A549 (cell line): ENCODE data around the gene OR13C2. TPM values are rescaled to one million over a fixed set of nuclear protein-coding genes. Genes with fewer than 3 reads are reported as not detected.

Source experiments
- ATAC-seq, 2 experiments: fragments of 200-7000 bp in 1 of 2; fragments of >200 bp in 1 of 2; cut with Nextera tagmentation in 1 of 2; cut with Tn5 transposase in 1 of 2; 3 replicates each; pipeline versions ENCODE4 v1.8.0 to v1.9.1; 2018 to 2020; ENCODE audit warnings: mild to moderate bottlenecking in 1 of 2, moderate library complexity in 1 of 2
- CTCF ChIA-PET: fragments of 300-600 bp; sonication (Branson Sonifier 250); formaldehyde crosslinking; extraction: SDS; loops from one replicate; lab custom pipeline; 2021; ENCODE audit warnings: antibody characterized with exemption, inconsistent platforms; lab: Yijun Ruan, JAX
- POLR2A ChIA-PET: fragments of 350-600 bp; formaldehyde crosslinking; extraction: SDS; loops from one replicate; lab custom pipeline; 2021; ENCODE audit warnings: antibody characterized with exemption, inconsistent platforms; lab: Yijun Ruan, JAX
- DNase-seq, 2 experiments: peaks; one replicate each; pipeline versions ENCODE4 v3.0.0 to v3.0.0-alpha.2; 2011 to 2016; ENCODE audit warnings: low read depth in 1 of 2, low spot score in 1 of 2
- FAIRE-seq: peaks from 2 replicates; lab custom pipeline; 2011; peaks lifted over from hg19 to GRCh38; lab: Jason Lieb, UNC
- H3K27ac ChIP-seq, 2 experiments: fragments of >200 bp; sonication (Bioruptor Twin); formaldehyde crosslinking; 3 replicates each; pipeline ENCODE4 v1.5.1; 2016 to 2017
- H3K4me1 ChIP-seq: fragments of >200 bp; sonication (Bioruptor Twin); formaldehyde crosslinking; 3 replicates; pipeline ENCODE4 v1.6.1; 2016
- H3K4me2 ChIP-seq: fragments of >200 bp; sonication (Bioruptor Twin); formaldehyde crosslinking; 3 replicates; pipeline ENCODE4 v1.6.1; 2016
- H3K4me3 ChIP-seq: fragments of >200 bp; sonication (Bioruptor Twin); formaldehyde crosslinking; 3 replicates; pipeline ENCODE4 v1.5.1; 2016
- H3K9me3 ChIP-seq: fragments of >200 bp; sonication (Bioruptor Twin); formaldehyde crosslinking; 3 replicates; pipeline ENCODE4 v1.6.1; 2016
- ATOH8 ChIP-seq: fragments of 250-450 bp; sonication (Bioruptor Pico); IDR thresholded peaks from 2 replicates; pipeline ENCODE4 v1.5.0; 2020; ENCODE audit warnings: low read depth, mild to moderate bottlenecking, moderate library complexity
- CEBPB ChIP-seq, 2 experiments: fragments of >200 bp in 1 of 2; sonication (Bioruptor Twin) in 1 of 2; formaldehyde crosslinking in 1 of 2; IDR thresholded peaks; 2 replicates each; pipeline ENCODE4 v1.6.1; 2012 to 2016
- CTCF ChIP-seq: fragments of >200 bp; sonication (Bioruptor Twin); formaldehyde crosslinking; IDR thresholded peaks from 3 replicates; pipeline ENCODE4 v1.5.1; 2016
- E2F6 ChIP-seq: IDR thresholded peaks from 2 replicates; pipeline ENCODE4 v1.6.1; 2012; ENCODE audit warnings: low read depth, borderline replicate concordance
- ELK1 ChIP-seq: fragments of 150-350 bp; IDR thresholded peaks from 2 replicates; pipeline ENCODE4 v1.6.1; 2014; ENCODE audit warnings: low read depth, mild to moderate bottlenecking, low read length
- FOXS1 ChIP-seq: fragments of 250-450 bp; sonication (Bioruptor Pico); IDR thresholded peaks from 2 replicates; pipeline ENCODE4 v1.5.0; 2020; ENCODE audit warnings: mild to moderate bottlenecking, moderate library complexity
- GATA3 ChIP-seq: IDR thresholded peaks from 2 replicates; pipeline ENCODE4 v1.6.1; 2012; ENCODE audit warnings: borderline replicate concordance
- HMGXB4 ChIP-seq: fragments of 250-450 bp; sonication (Bioruptor Pico); IDR thresholded peaks from 2 replicates; pipeline ENCODE4 v1.5.0; 2021; ENCODE audit warnings: mild to moderate bottlenecking, moderate library complexity, borderline replicate concordance
- HOXA7 ChIP-seq: fragments of 250-450 bp; sonication (Bioruptor Pico); IDR thresholded peaks from 2 replicates; pipeline ENCODE4 v1.5.0; 2020; ENCODE audit warnings: mild to moderate bottlenecking, moderate library complexity
- KDM1A ChIP-seq: fragments of 200-600 bp; sonication (generic); IDR thresholded peaks from 2 replicates; pipeline ENCODE4 v1.6.1; 2016; ENCODE audit warnings: low read depth, mild to moderate bottlenecking
- KDM5A ChIP-seq: fragments of 200-600 bp; sonication (generic); IDR thresholded peaks from 2 replicates; pipeline ENCODE4 v1.6.1; 2016; ENCODE audit warnings: antibody characterized with exemption, mild to moderate bottlenecking
- MAFK ChIP-seq: fragments of 450-650 bp; IDR thresholded peaks from 2 replicates; pipeline ENCODE4 v1.6.1; 2014; ENCODE audit not compliant: partially characterized antibody
- MAX ChIP-seq: IDR thresholded peaks from 2 replicates; pipeline ENCODE4 v1.6.1; 2012
- MYC ChIP-seq: IDR thresholded peaks from 2 replicates; pipeline ENCODE4 v1.6.1; 2012; ENCODE audit warnings: mild to moderate bottlenecking, inconsistent platforms, low read length, improper control_type of control experiment, borderline replicate concordance
- PBX3 ChIP-seq: IDR thresholded peaks from 2 replicates; pipeline ENCODE4 v1.6.1; 2012
- RCOR1 ChIP-seq: fragments of 150-350 bp; IDR thresholded peaks from 2 replicates; pipeline ENCODE4 v1.6.1; 2014; ENCODE audit warnings: antibody characterized with exemption, low read length, low read depth
- RNF2 ChIP-seq: fragments of 200-600 bp; sonication (generic); IDR thresholded peaks from 2 replicates; pipeline ENCODE4 v1.6.1; 2016; ENCODE audit warnings: low read depth, mild to moderate bottlenecking, antibody characterized with exemption, moderate library complexity, borderline replicate concordance
- SMC3 ChIP-seq: fragments of >200 bp; sonication (Bioruptor Twin); formaldehyde crosslinking; IDR thresholded peaks from 3 replicates; pipeline ENCODE4 v1.6.1; 2018; ENCODE audit warnings: inconsistent platforms
- TP53 ChIP-seq: fragments of 250-450 bp; sonication (Bioruptor Pico); IDR thresholded peaks from 2 replicates; pipeline ENCODE4 v1.5.0; 2021; ENCODE audit warnings: mild to moderate bottlenecking, moderate library complexity
- ZC3H11A ChIP-seq: fragments of 450-650 bp; IDR thresholded peaks from 2 replicates; pipeline ENCODE4 v1.6.1; 2014; ENCODE audit warnings: antibody characterized with exemption, mild to moderate bottlenecking
- WGBS: methylation state at CpG from one replicate; pipeline ENCODE4 v1.1.6; 2017; ENCODE audit errors: missing lambda C conversion rate; 5-methylcytosine and 5-hydroxymethylcytosine counted together
- polyA plus RNA-seq, 4 experiments: library from polyadenylated mRNA; depleted of rRNA in 3 of 4; stranded (reverse); fragments of >200 nt; fragmentation: RNase III in 1 of 4; extraction: RNeasy Plus Mini Kit Qiagen cat#74134 plus additional on column Dnase treatment in 1 of 4; gene quantifications; 2 replicates in 3 of 4; 3 replicates in 1 of 4; pipeline ENCODE4 v1.2.3, GENCODE V29; 2011 to 2017

Gene OR13C2
- polyA plus RNA-seq, 2 of the 4 experiments (the other 2 are of a cell fraction): not detected

GRCh38 chr9:104586496-104587180 lies 18.8 kb downstream of the OR13C2 start:
- no peak for DNase-seq
- POLR2A ChIA-PET: no interaction called here
- CTCF ChIA-PET: no interaction called here
- no peak overlapping the region for H3K27ac ChIP-seq
- no peak overlapping the region for H3K4me2 ChIP-seq
- H3K4me3 ChIP-seq: no peak overlapping the region
- no peaks in the 10 kb centered on the region for H3K4me1 ChIP-seq
- ATAC-seq: no peak
- no peaks in the 10 kb centered on the region for H3K9me3 ChIP-seq
- no peak for FAIRE-seq
- WGBS: 0% methylated on average over 1 of the region's 1 CpG
- no peak for TF ChIP-seq RNF2
- TF ChIP-seq KDM5A: no peak
- TF ChIP-seq MAX: no peak
- no peak for TF ChIP-seq SMC3
- TF ChIP-seq HOXA7 (CRISPR knock-in tag): no peak
- TF ChIP-seq ATOH8 (CRISPR knock-in tag): no peak
- TF ChIP-seq KDM1A: no peak

- ChIA-PET CTCF (interaction anchor here (1.1 to 1.3 kb wide), 2 partner anchors 10 to 12 kb away, joined by 3 to 4 read pairs; partner anchors contain the start of gene OR13C8), POLR2A (no interaction called here)
- Histone ChIP-seq H3K27ac (no peak overlapping the region), H3K9me3 (no peaks in the 10 kb centered on the region), H3K4me2 (no peak overlapping the region), H3K4me3 (no peak overlapping the region), H3K4me1 (no peaks in the 10 kb centered on the region)
- FAIRE-seq (no peak), ATAC-seq (no peak), DNase-seq (no peak)
- WGBS: 24% methylated on average over 1 of the region's 1 CpG
- no peak for TF ChIP-seq MAFK
- TF ChIP-seq E2F6: no peak
- peak in 1 of 2 experiments; percentile 26; a peak in 1 of 4 replicates for TF ChIP-seq CEBPB (IDR thresholded peaks at IDR 0.05)
These were observed 24.9 kb downstream of the OR13C2 start for GRCh38 chr9:104580562-104580961.

- Histone ChIP-seq H3K27ac (no peak overlapping the region), H3K4me2 (no peak overlapping the region), H3K4me3 (no peak overlapping the region), H3K9me3 (0 out of 3 replicates have a peak, but pooled peaks cover under 1% of the 10 kb centered on the region), H3K4me1 (no peaks in the 10 kb centered on the region)
- FAIRE-seq (no peak), ATAC-seq (no peak), DNase-seq (no peak)
- POLR2A ChIA-PET: no interaction called here
- CTCF ChIA-PET: no interaction called here
- WGBS: 41% methylated on average over 5 of the region's 5 CpGs
- TF ChIP-seq SMC3: no peak
- no peak for TF ChIP-seq TP53 (CRISPR knock-in tag)
- no peak for TF ChIP-seq FOXS1 (CRISPR knock-in tag)
- no peak for TF ChIP-seq MYC
- TF ChIP-seq GATA3: no peak
- TF ChIP-seq PBX3: no peak
- no peak for TF ChIP-seq CTCF
- no peak for TF ChIP-seq ZC3H11A
- no peak for TF ChIP-seq RCOR1
- TF ChIP-seq CEBPB (IDR thresholded peaks at IDR 0.05): no peak
- no peak for TF ChIP-seq ELK1
- no peak for TF ChIP-seq HMGXB4 (CRISPR knock-in tag)
These were observed 28.2 kb downstream of the OR13C2 start for GRCh38 chr9:104577263-104577662.
